GM10266 (cell line): ENCODE results near the gene RFX1.

ENCODE experiments used
- DNase-seq: peaks from one replicate; pipeline ENCODE4 v3.0.0; 2012; ENCODE audit errors: extremely low spot score
- TF ChIP-seq, protein P1 (sequence below): IDR thresholded peaks from 2 replicates; pipeline ENCODE4 v1.5.1; 2012; ENCODE audit warnings: mild to moderate bottlenecking, low read depth; ENCODE audit not compliant: control insufficient read depth, insufficient read depth; ENCODE audit errors: missing control alignments

RFX1 gene

GRCh38 chr19:13960863-13961784, 45.0 kb downstream of the RFX1 start:
- no peak for DNase-seq
- TF ChIP-seq, protein P1, sequence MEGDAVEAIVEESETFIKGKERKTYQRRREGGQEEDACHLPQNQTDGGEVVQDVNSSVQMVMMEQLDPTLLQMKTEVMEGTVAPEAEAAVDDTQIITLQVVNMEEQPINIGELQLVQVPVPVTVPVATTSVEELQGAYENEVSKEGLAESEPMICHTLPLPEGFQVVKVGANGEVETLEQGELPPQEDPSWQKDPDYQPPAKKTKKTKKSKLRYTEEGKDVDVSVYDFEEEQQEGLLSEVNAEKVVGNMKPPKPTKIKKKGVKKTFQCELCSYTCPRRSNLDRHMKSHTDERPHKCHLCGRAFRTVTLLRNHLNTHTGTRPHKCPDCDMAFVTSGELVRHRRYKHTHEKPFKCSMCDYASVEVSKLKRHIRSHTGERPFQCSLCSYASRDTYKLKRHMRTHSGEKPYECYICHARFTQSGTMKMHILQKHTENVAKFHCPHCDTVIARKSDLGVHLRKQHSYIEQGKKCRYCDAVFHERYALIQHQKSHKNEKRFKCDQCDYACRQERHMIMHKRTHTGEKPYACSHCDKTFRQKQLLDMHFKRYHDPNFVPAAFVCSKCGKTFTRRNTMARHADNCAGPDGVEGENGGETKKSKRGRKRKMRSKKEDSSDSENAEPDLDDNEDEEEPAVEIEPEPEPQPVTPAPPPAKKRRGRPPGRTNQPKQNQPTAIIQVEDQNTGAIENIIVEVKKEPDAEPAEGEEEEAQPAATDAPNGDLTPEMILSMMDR = no peak

- TF ChIP-seq, protein P1 = peak; percentile 35
- peak; percentile 71 for DNase-seq
Observed at GRCh38 chr19:13959962-13960862, 45.9 kb downstream of the RFX1 start.

GRCh38 chr19:13959141-13959961, 46.8 kb downstream of the RFX1 start:
- DNase-seq = no peak
- TF ChIP-seq, protein P1 = no peak

DNA sequence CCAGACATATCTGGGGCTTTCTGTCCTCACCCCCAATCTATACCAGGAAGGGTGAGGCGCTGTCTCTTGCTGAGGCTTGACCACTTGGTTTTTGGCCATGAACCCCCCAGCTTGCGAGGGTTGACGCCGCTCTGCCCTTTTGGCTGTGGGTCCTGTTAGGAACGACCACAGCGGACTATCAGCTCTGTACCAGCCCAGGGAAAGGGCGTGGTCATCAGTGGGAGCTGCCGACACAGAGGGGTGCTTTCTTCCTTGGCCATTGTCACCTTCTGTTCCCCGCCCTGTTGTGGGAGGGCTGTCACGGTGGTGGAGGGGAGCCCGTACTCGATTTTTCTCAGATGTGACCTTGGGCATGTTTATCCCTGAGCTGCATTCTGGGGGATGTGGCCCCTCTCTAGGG, 48.1 kb downstream of the RFX1 start:
- TF ChIP-seq, protein P1 = no peak
- DNase-seq = no peak

GRCh38 chr19:13957051-13957450, 49.1 kb downstream of the RFX1 start:
- no peak for DNase-seq
- TF ChIP-seq, protein P1 = no peak

GRCh38 chr19:13956365-13956744, 49.8 kb downstream of the RFX1 start:
- TF ChIP-seq, protein P1 = no peak
- DNase-seq = no peak
